Globus pallidus (tissue), 1 donor: ENCODE measurements around the gene DCDC2.
"Not testable (repeated sequence)": the region's sequence is repeated elsewhere in the genome, so short reads cannot be mapped to it uniquely, and the experiment has no call there.

Experiments used
- DNase-seq: peaks from one replicate; pipeline ENCODE4 v3.0.0-alpha.2; 2015; ENCODE audit warnings: low spot score

The DCDC2 gene

GRCh38 chr6:24327756-24328155 is 30.1 kb downstream of the DCDC2 start:
- no peak for DNase-seq

GRCh38 chr6:24325978-24326377 is 31.9 kb downstream of the DCDC2 start:
- no peak for DNase-seq

GRCh38 chr6:24324617-24325016 is 33.2 kb downstream of the DCDC2 start:
- DNase-seq, result no peak

GRCh38 chr6:24323632-24324337 is 34.1 kb downstream of the DCDC2 start:
- no peak for DNase-seq

GRCh38 chr6:24322924-24323323 is 34.9 kb downstream of the DCDC2 start:
- no peak for DNase-seq

- DNase-seq, result not testable (repeated sequence)
These were observed 35.4 kb downstream of the DCDC2 start for GRCh38 chr6:24322446-24322845.

- DNase-seq, result no peak
These were observed 36.2 kb downstream of the DCDC2 start for GRCh38 chr6:24321538-24322162.

GRCh38 chr6:24313251-24314141 is 44.4 kb downstream of the DCDC2 start:
- no peak for DNase-seq

GRCh38 chr6:24311775-24312174 is 46.1 kb downstream of the DCDC2 start:
- not testable (repeated sequence) for DNase-seq

- DNase-seq, result no peak
These were observed 50.0 kb downstream of the DCDC2 start for GRCh38 chr6:24307881-24308280.

GRCh38 chr6:24306936-24307335 is 50.9 kb downstream of the DCDC2 start:
- DNase-seq, result no peak

GRCh38 chr6:24306038-24306437 is 51.8 kb downstream of the DCDC2 start:
- no peak for DNase-seq

GRCh38 chr6:24296944-24297343 is 60.9 kb downstream of the DCDC2 start:
- no peak for DNase-seq

- DNase-seq, result not testable (repeated sequence)
These were observed 64.0 kb downstream of the DCDC2 start for GRCh38 chr6:24293852-24294251.

GRCh38 chr6:24287239-24287638 is 70.6 kb downstream of the DCDC2 start:
- no peak for DNase-seq

GRCh38 chr6:24284006-24284405 is 73.9 kb downstream of the DCDC2 start:
- DNase-seq, result no peak

- peak; percentile 60 for DNase-seq
These were observed 74.5 kb downstream of the DCDC2 start for GRCh38 chr6:24283043-24283985.

GRCh38 chr6:24274441-24275083 is 83.3 kb downstream of the DCDC2 start:
- DNase-seq, result no peak

GRCh38 chr6:24273096-24273870 is 84.6 kb downstream of the DCDC2 start:
- DNase-seq, result no peak

- DNase-seq, result no peak
These were observed 85.3 kb downstream of the DCDC2 start for GRCh38 chr6:24272553-24272952.
